NT2/D1 (cell line): ENCODE measurements around the gene ARRB1.

ENCODE experiments used
- DNase-seq: peaks from one replicate; pipeline ENCODE4 v3.0.0-alpha.2; 2011; ENCODE audit warnings: low read depth, low spot score
- H3K27me3 ChIP-seq: 2 replicates; pipeline ENCODE4 v1.6.0; 2011; ENCODE audit warnings: mild to moderate bottlenecking; ENCODE audit not compliant: insufficient read length, insufficient read depth
- H3K36me3 ChIP-seq: 2 replicates; pipeline ENCODE4 v1.6.1; 2011; ENCODE audit warnings: mild to moderate bottlenecking, low read length, mixed read lengths; ENCODE audit not compliant: insufficient read depth, insufficient read length
- H3K4me1 ChIP-seq: 2 replicates; pipeline ENCODE4 v1.5.1; 2011; ENCODE audit not compliant: insufficient read depth, insufficient read length
- H3K4me3 ChIP-seq: 2 replicates; pipeline ENCODE4 v1.5.1; 2011; ENCODE audit warnings: low read depth; ENCODE audit not compliant: insufficient read length
- H3K9ac ChIP-seq: 2 replicates; pipeline ENCODE4 v1.6.0; 2011; ENCODE audit warnings: low read depth; ENCODE audit not compliant: insufficient read length
- H3K9me3 ChIP-seq: 2 replicates; pipeline ENCODE4 v1.5.1; 2011; ENCODE audit warnings: mild to moderate bottlenecking, low read length; ENCODE audit not compliant: insufficient read depth
- SUZ12 ChIP-seq: IDR thresholded peaks from 2 replicates; pipeline ENCODE4 v1.6.1; 2011; ENCODE audit not compliant: insufficient read length, insufficient read depth; ENCODE audit errors: extremely low read depth
- YY1 ChIP-seq: IDR thresholded peaks from 2 replicates; pipeline ENCODE4 v1.6.1; 2011; ENCODE audit not compliant: insufficient read length, insufficient read depth
- ZNF274 ChIP-seq: IDR thresholded peaks from 2 replicates; pipeline ENCODE4 v1.6.1; 2011; ENCODE audit warnings: mild to moderate bottlenecking, low read depth, low read length

The ARRB1 gene

GRCh38 chr11:75302371-75302770, 49.1 kb downstream of the ARRB1 start:
- peaks cover 8% of the 10 kb centered on the region for H3K4me1 ChIP-seq
- no peak overlapping the region for H3K9ac ChIP-seq
- H3K36me3 ChIP-seq = peaks cover 17% of the 10 kb centered on the region
- H3K9me3 ChIP-seq = no peaks in the 10 kb centered on the region
- no peak overlapping the region for H3K4me3 ChIP-seq
- H3K27me3 ChIP-seq = no peaks in the 10 kb centered on the region
- TF ChIP-seq SUZ12 (no peak), ZNF274 (no peak), YY1 (no peak)
- no peak for DNase-seq

GRCh38 chr11:75301601-75302345, 49.7 kb downstream of the ARRB1 start:
- TF ChIP-seq SUZ12 (no peak), ZNF274 (no peak), YY1 (no peak)
- no peak for DNase-seq
- H3K36me3 ChIP-seq = peaks cover 13% of the 10 kb centered on the region

GRCh38 chr11:75301131-75301530, 50.3 kb downstream of the ARRB1 start:
- Histone ChIP-seq H3K36me3 (peaks cover 9% of the 10 kb centered on the region), H3K9ac (no peak overlapping the region), H3K27me3 (no peaks in the 10 kb centered on the region), H3K9me3 (no peaks in the 10 kb centered on the region), H3K4me1 (peaks cover 5% of the 10 kb centered on the region), H3K4me3 (no peak overlapping the region)
- DNase-seq = no peak
- no peak for TF ChIP-seq ZNF274
- TF ChIP-seq SUZ12 = no peak
- no peak for TF ChIP-seq YY1

More at GRCh38 chr11:75301601-75302345, 49.7 kb downstream of the ARRB1 start:
- Histone ChIP-seq H3K27me3 (no peaks in the 10 kb centered on the region), H3K4me1 (peaks cover 7% of the 10 kb centered on the region), H3K9ac (no peak overlapping the region), H3K9me3 (no peaks in the 10 kb centered on the region), H3K4me3 (no peak overlapping the region)

GRCh38 chr11:75298976-75299260, 52.5 kb downstream of the ARRB1 start:
- H3K9ac ChIP-seq = no peak overlapping the region
- peaks cover 10% of the 10 kb centered on the region for H3K36me3 ChIP-seq
- DNase-seq = no peak
- TF ChIP-seq YY1 (no peak), SUZ12 (no peak), ZNF274 (no peak)
- H3K9me3 ChIP-seq = no peaks in the 10 kb centered on the region
- no peaks in the 10 kb centered on the region for H3K27me3 ChIP-seq
- H3K4me3 ChIP-seq = no peak overlapping the region
- peaks cover 5% of the 10 kb centered on the region for H3K4me1 ChIP-seq

- H3K36me3 ChIP-seq = peaks cover 10% of the 10 kb centered on the region
- TF ChIP-seq YY1 (no peak), ZNF274 (no peak), SUZ12 (no peak)
- H3K4me3 ChIP-seq = no peak overlapping the region
- H3K9me3 ChIP-seq = no peaks in the 10 kb centered on the region
- no peak for DNase-seq
- H3K9ac ChIP-seq = no peak overlapping the region
- H3K4me1 ChIP-seq = peaks cover 5% of the 10 kb centered on the region
- H3K27me3 ChIP-seq = no peaks in the 10 kb centered on the region
Measured at GRCh38 chr11:75298191-75298975, 53.1 kb downstream of the ARRB1 start.

- peaks cover 2% of the 10 kb centered on the region for H3K4me1 ChIP-seq
- H3K36me3 ChIP-seq = peaks cover 27% of the 10 kb centered on the region
- H3K9ac ChIP-seq = no peak overlapping the region
- H3K9me3 ChIP-seq = no peaks in the 10 kb centered on the region
- no peak for DNase-seq
- H3K27me3 ChIP-seq = no peaks in the 10 kb centered on the region
- TF ChIP-seq YY1 = no peak
- TF ChIP-seq ZNF274 = no peak
- TF ChIP-seq SUZ12 = no peak
- H3K4me3 ChIP-seq = no peak overlapping the region
Measured at GRCh38 chr11:75293903-75294302, 57.6 kb downstream of the ARRB1 start.

- no peak for DNase-seq
- Histone ChIP-seq H3K36me3 (peaks cover 31% of the 10 kb centered on the region), H3K9ac (no peak overlapping the region), H3K27me3 (no peaks in the 10 kb centered on the region), H3K4me1 (peaks cover 2% of the 10 kb centered on the region), H3K4me3 (no peak overlapping the region), H3K9me3 (no peaks in the 10 kb centered on the region)
- TF ChIP-seq ZNF274 (no peak), YY1 (no peak), SUZ12 (no peak)
Measured at GRCh38 chr11:75292943-75293342, 58.5 kb downstream of the ARRB1 start.
